HG03558 (cell line): ENCODE measurements around the gene SLC25A4.
"Not testable (repeated sequence)": the region's sequence is repeated elsewhere in the genome, so short reads cannot be mapped to it uniquely, and the experiment has no call there.

Source experiments
- ATAC-seq: cut with Tn5 transposase; IDR thresholded peaks from one replicate; pipeline ENCODE4 v1.9.1; 2021; ENCODE audit warnings: moderate number of reproducible peaks; ENCODE audit not compliant: unreplicated experiment; ENCODE audit errors: extremely low read depth

SLC25A4 gene

DNA sequence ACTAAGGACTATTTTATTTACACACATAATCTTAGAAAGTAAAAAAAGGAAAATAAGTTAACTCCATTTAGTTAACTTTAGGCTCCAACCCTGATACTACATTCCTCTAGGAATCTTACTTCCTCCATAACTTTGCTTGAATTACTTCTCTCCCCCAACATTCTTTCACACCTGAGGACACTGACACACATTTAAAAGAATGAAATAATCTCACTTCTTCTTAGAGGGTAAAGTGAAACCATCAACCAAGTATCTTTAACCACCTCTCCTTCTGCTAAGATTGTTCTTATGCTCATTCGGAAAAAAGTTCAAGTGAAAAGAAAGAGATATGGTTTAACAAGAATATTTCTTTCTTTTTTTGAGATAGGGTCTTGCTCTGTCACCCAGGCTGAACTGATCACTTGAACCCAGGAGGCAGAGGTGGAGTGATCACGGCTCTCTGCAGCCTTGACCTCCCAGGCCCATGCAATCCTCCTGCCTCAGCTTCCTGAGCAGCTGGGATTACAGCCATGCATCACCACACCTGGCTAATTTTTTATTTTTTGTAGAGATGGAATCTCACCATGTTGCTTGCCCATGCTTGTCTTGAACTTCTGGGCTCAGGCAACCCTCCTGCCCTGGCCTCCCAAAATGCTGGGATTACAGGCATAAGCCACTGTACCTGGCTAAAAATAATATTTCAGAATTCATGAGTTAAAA lies 28.5 kb downstream of the SLC25A4 start:
- ATAC-seq: peak; percentile 80

GRCh38 chr4:185179488-185179887 lies 36.4 kb downstream of the SLC25A4 start:
- ATAC-seq: no peak

GRCh38 chr4:185182239-185182638 lies 39.2 kb downstream of the SLC25A4 start:
- ATAC-seq: no peak

DNA sequence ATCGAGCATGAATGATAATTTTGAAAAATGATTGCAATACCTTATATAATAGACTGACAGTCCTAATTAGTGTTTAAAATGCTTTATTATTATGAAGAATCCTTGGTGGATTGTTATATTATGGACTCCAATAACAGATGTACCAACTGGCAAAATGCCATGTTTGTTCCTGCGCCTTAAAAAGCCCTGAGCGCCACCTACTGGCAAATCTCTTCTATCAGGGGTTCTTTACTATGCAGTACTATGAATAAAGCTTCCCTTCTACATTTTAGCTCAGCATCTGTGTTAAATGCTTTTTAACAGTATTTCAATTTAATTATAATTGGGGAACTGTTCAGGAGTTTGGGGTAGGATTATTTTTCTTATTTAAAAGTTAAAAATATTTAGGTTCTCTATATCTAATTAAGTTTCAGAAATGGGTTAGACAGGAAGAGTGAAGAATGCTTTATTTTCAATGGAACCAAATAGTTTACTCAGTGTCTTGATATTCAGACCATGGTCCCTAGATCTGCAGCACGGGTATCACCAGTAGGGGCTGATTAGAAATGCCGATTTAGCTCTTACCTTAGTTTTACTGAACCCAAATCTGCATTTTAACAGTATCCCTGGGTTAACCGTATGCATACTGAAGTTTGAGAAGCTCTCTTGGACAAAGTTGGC lies 40.7 kb downstream of the SLC25A4 start:
- no peak for ATAC-seq

GRCh38 chr4:185186769-185187168 lies 43.7 kb downstream of the SLC25A4 start:
- no peak for ATAC-seq

DNA sequence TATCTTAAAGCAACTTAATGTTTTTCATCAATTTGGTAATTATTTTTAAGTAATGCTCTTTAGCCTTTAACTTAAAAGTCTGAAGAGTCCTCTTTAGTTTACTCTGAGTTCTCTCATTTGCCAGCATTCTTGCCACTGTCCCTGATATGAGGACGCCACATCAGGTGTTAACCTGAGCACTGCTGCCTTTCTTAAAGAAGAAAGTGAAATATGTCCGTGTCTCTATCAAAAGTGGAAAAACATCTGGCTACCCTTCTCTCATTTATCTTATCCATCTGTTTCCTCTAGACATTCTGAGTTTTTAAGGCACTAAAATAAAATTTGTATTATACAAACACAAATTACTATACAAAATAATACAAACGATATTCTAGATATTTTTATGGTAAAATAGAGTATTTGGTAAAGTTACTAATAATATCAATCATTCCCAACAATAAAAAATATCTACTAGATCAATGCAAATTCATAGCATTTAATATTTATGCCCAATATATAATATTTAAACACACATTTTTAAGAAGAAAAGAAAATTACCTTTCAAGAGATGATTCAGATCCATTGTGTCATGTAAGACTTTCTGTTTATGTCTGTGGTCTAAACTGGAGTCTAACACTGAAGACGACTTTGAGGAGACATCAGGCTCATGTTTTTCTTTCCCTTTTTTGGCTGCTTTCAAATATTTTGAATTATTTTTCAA lies 46.7 kb downstream of the SLC25A4 start:
- no peak for ATAC-seq

- ATAC-seq: no peak
Measured at GRCh38 chr4:185190306-185190856, 47.3 kb downstream of the SLC25A4 start.

DNA sequence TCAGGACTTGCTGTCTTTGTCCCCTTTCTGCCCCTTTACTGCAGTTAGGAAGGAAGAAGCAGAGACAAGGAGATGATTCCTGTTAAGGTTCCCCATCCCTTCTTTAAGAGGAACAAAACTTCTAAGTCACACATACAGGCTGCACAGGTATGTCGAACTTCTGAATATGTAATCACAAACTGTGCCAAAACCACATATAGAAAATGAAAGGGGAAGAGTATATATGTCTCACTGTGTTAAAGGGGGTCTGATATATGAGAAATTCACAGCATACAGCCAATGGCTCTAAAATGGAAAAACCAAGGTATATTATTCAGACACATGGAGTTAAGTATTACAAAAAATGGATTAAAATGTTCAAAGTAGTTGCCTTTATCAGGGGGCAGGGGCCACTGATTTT lies 49.0 kb downstream of the SLC25A4 start:
- no peak for ATAC-seq

DNA sequence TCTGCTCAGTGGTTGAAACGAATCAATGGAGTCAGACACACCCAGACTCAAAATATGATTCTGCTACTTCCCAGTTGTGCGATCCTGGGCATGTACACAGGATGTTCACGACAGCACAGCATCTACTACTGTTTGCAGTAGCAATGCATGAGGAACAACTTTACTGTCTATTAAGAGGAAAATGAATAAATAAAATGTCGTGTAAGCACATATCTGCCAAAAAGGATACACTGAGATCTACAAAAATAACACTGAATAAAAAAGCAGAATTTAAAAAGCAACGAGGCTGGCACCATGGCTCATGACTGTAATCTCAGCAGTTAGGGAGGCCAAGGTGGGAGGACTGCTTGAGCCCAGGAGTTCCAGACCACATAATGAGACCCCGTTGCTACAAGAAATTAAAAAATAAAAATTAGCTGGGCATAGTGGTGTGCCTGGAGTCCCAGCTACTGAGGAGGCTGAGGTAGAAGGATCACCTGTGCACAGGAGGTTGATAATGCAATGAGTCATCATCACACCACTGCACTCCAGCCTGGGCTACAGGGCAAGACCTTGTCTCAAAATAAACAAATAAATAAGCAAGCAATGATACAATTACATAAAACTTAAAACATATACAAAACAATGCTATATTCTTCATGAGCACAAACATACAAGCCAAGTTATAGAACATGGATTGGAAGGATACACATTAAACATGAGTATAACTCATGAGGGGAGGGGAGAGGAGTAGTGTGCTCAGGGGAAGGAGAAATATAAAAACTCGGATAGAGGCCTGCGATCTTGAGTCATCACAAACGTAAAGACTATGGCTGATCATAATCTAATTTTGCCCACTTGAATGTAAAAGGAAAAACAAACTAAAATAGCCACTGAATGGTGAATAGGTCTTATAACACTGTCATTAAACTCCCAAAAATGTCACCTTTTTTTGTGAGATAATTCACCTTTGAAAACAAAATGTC lies 52.1 kb downstream of the SLC25A4 start:
- no peak for ATAC-seq

DNA sequence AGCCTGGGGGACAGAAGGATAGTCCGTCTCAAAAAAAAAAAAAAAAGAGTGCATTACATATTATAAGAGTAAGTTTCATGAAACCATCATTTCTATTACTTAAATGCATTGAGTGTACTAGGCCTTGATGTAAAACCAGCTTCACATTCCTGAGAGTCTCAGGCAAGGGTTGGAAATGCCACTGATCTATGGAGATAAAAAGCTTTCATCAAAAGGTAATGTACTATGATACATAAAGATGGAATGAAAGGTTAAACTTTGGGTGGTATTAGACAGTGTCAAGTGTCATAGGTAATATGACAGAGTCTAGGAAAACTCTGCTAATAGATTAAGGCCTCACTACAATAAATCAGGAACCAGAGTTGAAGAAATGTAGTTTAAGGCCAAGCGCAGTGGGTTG lies 53.4 kb downstream of the SLC25A4 start:
- ATAC-seq: no peak

DNA sequence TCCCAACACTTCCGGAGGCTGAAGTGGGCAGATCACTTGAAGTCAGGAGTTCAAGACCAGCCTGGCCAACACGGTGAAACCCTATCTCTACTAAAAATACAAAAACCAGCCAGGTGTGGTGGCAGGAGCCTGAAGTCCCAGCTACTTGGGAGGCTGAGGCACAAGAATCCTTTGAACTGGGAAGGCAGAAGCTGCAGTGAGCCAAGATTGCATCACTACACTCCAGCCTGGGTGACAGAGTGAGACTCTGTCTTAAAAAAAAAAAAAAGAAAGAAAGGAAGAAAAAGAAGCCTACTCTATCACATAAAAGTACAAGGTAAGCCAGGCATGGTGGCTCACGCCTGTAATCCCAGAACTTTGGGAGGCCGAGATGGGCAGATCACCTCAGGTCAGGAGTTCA lies 55.1 kb downstream of the SLC25A4 start:
- not testable (repeated sequence) for ATAC-seq
